BJ (cell line): ENCODE data around the gene CHRNA7. TPM values are rescaled to one million over a fixed set of nuclear protein-coding genes. Genes with fewer than 3 reads are reported as not detected.

Experiments
- CTCF ChIA-PET: fragments of 350-600 bp; formaldehyde crosslinking; extraction: SDS; loops from one replicate; lab custom pipeline; 2021; ENCODE audit warnings: antibody characterized with exemption, inconsistent platforms; lab: Yijun Ruan, JAX
- POLR2A ChIA-PET: fragments of 300-600 bp; sonication (Branson Sonifier 250); formaldehyde crosslinking; extraction: SDS; loops from one replicate; lab custom pipeline; 2021; ENCODE audit warnings: antibody characterized with exemption; lab: Charles Lee
- DNase-seq: peaks from one replicate; pipeline ENCODE4 v3.0.0-alpha.2; 2011; ENCODE audit warnings: low read depth
- H3K27me3 ChIP-seq: 2 replicates; pipeline ENCODE4 v1.6.0; 2011; ENCODE audit warnings: low read length; ENCODE audit not compliant: control insufficient read depth, insufficient read depth
- H3K36me3 ChIP-seq: 2 replicates; pipeline ENCODE4 v1.5.1; 2011; ENCODE audit warnings: low read length; ENCODE audit not compliant: control insufficient read depth, insufficient read depth
- H3K4me3 ChIP-seq: 2 replicates; pipeline ENCODE4 v1.5.1; 2011; ENCODE audit warnings: low read depth, mild to moderate bottlenecking, control low read depth, low read length
- CTCF ChIP-seq: IDR thresholded peaks from 2 replicates; pipeline ENCODE4 v1.5.1; 2011; ENCODE audit warnings: low read depth, mild to moderate bottlenecking, control low read depth, inconsistent platforms, low read length, moderate library complexity; ENCODE audit not compliant: insufficient read depth
- polyA plus RNA-seq: library from polyadenylated mRNA; depleted of rRNA; stranded (reverse); fragments of >200 nt; gene quantifications from 2 replicates; pipeline ENCODE4 v1.2.3, GENCODE V29; 2011

The CHRNA7 gene
- polyA plus RNA-seq, 1 experiment: 0.10 TPM

GRCh38 chr15:32036971-32037370 lies 6.7 kb downstream of the CHRNA7 start:
- no peaks in the 10 kb centered on the region for H3K36me3 ChIP-seq
- DNase-seq: no peak
- TF ChIP-seq CTCF: no peak
- H3K27me3 ChIP-seq: 0 out of 2 replicates have a peak, but pooled peaks cover 2% of the 10 kb centered on the region
- POLR2A ChIA-PET: no interaction called here
- CTCF ChIA-PET: no interaction called here
- H3K4me3 ChIP-seq: no peak overlapping the region

- CTCF ChIA-PET: no interaction called here
- no peak for DNase-seq
Measured at GRCh38 chr15:32041294-32041693, 11.0 kb downstream of the CHRNA7 start.

GRCh38 chr15:32042269-32042972 lies 12.1 kb downstream of the CHRNA7 start:
- CTCF ChIA-PET: no interaction called here
- POLR2A ChIA-PET: no interaction called here
- Histone ChIP-seq H3K27me3 (no peaks in the 10 kb centered on the region), H3K4me3 (no peak overlapping the region), H3K36me3 (no peaks in the 10 kb centered on the region)
- DNase-seq: no peak
- no peak for TF ChIP-seq CTCF

More at GRCh38 chr15:32041294-32041693, 11.0 kb downstream of the CHRNA7 start:
- Histone ChIP-seq H3K36me3 (no peaks in the 10 kb centered on the region), H3K27me3 (no peaks in the 10 kb centered on the region), H3K4me3 (no peak overlapping the region)
- POLR2A ChIA-PET: no interaction called here
- TF ChIP-seq CTCF: no peak

GRCh38 chr15:32053719-32054118 lies 23.4 kb downstream of the CHRNA7 start:
- H3K36me3 ChIP-seq: no peaks in the 10 kb centered on the region
- no peak for TF ChIP-seq CTCF
- H3K4me3 ChIP-seq: no peak overlapping the region
- no peaks in the 10 kb centered on the region for H3K27me3 ChIP-seq
- POLR2A ChIA-PET: no interaction called here
- CTCF ChIA-PET: no interaction called here
- DNase-seq: no peak

GRCh38 chr15:32057876-32058425 lies 27.6 kb downstream of the CHRNA7 start:
- Histone ChIP-seq H3K36me3 (no peaks in the 10 kb centered on the region), H3K4me3 (no peak overlapping the region), H3K27me3 (no peaks in the 10 kb centered on the region)
- CTCF ChIA-PET: no interaction called here
- no peak for TF ChIP-seq CTCF
- POLR2A ChIA-PET: no interaction called here
- DNase-seq: no peak
